Anterior cingulate cortex (tissue), 58 donors: ENCODE measurements around the gene LIPK.
A peak's percentile ranks its signal among the peaks of the same experiment; 100 is the strongest.

Source experiments
- DNase-seq, 58 donors: peaks; one replicate each; lab custom pipeline; 2025; lab: John Stamatoyannopoulos, UW

Gene LIPK

DNA sequence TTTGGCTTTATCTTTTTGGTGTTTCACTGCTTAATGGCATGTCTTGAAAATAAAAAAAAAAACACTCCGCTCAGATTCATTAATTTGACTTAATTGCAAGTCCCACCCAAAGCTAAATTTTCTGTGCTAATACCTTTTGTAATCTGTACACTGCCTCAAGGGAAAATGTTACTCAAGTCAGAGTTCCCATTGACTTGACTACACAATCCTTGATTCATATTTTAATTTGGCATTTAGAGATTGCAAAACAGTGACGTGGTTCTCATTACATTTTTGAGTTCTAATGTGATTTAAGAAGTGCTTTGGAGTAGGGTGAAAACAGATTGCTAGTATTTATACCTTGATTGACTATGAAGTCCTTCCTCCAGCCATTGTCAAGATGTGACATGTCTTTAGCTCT is 75.2 kb downstream of the LIPK start:
- DNase-seq, result no peak

DNA sequence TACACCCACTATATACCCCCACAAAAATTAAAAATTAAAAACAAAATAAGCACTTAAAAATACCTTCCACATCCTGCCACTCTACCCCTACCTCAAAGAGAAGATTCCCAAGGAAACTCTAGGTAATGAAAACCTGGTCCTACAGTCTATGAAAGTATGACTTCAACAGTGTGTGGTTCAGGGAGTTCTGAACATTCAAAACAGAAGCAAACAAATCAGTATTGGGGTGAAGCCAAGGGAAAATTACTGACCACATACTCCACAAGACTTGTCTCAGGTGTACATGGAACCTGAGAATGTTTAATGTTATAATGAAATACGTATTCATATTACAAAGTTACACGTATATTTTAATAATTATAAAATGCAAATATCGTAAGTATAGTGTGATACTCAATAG is 76.2 kb downstream of the LIPK start:
- DNase-seq, result no peak

DNA sequence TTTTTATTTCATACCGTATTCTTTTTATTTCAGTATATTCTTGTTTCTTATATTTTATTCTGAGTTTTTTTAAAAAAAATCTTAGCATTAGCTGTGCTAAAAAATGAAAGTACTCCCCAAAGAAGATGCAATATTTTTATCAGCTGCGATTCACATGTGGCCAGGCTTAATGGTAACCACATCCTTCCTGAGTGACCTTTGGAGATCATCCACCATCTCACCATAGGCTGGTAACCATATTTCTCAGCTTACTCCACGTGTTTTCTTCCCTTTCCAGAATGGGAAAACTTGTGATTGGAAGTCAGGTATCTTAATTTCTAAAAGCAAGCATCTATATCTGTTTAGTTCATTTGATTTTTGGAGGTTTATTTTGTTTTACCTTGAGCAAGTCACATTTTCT is 77.7 kb downstream of the LIPK start:
- no peak for DNase-seq

DNA sequence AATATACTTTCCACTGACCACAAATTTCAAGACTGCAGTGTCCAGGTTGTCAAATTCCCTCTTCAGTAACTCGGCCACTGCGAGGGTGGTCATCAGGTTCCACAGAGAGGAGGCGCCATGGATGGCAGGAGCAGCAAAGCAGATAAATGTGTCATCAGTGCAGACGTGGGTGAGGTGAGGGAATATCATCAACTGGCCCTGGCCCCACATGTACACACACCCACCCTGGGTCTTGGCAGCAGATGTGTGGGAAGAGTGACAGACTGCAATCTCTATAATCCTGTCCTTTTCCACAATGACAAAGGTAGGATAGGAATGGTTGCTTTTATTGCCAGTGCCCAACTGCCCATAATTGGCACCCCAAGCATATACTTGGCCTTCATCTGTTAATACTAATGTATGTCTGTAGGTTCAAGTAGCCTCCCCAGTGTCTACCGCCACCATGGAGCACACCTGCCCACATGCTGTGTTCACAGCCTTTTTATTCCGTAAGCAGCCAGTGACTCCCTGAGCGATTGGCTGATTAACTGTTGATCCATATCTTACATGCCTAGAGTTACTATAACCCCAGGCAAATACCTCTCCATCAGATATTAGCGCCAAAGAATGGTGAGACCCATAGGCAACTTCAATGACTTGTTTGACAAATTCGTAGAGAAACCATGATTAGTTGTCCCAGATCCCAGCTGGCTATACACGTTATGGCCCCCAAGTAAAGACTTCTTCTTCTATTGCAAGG is 80.2 kb downstream of the LIPK start:
- no peak for DNase-seq

DNA sequence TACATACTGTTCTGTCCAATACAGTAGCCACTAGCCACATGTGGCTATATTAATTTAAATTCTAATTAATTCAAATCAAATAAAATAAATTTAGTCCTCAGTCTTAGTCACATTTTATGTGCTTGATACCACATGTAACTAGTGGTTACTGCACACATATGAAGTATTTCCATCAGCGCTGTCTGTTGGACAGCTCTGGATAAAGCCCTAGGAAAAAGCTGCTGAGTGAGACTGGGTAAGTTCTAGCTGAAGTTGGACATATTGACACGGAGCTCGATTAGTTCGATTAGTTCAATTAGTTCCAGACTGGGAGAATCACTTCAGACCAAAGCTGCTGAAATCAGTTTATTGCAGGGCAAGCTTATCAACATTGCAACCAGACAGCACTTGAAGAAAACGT is 81.4 kb downstream of the LIPK start:
- DNase-seq, result no peak

DNA sequence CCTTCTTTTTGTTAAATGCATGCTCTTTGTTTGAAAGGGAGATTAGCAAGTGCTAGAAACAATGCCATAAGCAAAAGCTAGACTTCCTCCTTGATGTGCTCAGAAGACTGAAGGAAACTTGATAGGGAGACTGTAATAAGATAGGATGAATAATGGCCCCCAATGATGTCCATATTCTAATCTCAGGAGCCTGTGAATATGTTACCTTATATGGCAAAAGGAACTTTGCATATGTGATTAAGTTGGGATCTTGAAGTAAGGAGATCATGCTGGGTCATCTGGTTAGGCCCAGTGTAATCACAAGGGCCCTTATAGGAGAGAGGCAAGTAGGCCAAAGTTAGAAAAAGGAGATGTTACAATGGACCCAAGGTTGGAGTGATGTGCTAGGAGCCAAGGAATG is 82.9 kb downstream of the LIPK start:
- DNase-seq, result no peak

DNA sequence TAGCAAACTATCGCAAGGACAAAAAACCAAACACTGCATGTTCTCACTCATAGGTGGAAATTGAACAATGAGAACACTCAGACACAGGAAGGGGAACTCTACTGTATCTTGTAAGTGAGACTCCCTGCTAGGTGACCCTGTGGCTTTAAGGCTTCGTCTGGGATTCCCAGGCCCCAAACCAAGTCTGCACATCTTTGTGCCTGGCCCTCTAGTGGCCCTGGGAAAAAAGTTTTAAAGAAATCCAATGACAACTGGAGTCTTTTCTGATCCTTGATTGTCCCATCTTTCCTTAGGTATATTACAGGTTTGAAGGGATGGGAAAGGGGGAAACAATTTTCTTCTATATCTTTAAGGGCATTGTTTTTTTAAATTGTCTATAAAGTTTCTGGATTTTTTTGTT is 85.9 kb downstream of the LIPK start:
- DNase-seq, result no peak

DNA sequence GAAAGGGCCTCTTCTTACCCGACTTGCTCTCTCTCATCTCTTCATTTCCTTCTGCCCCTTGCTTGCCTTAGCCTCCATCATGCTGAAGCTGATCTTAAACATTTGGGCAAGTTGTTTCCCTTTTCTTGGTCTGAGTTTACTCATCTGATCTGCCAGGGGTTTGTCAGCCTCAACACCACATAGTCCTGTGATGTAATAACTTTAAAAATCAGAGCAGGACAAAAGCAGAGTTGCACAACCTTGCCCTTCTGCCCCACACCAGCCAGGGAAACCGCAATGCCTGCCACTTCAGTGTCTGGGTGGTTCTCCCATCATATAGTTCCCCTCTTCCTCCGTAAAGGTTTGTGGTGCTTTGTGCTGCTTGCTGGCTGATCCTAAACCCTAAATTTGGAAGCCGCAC is 86.6 kb downstream of the LIPK start:
- peak in 27 of 58 donors; percentile 0 to 35 (median 6) for DNase-seq

DNA sequence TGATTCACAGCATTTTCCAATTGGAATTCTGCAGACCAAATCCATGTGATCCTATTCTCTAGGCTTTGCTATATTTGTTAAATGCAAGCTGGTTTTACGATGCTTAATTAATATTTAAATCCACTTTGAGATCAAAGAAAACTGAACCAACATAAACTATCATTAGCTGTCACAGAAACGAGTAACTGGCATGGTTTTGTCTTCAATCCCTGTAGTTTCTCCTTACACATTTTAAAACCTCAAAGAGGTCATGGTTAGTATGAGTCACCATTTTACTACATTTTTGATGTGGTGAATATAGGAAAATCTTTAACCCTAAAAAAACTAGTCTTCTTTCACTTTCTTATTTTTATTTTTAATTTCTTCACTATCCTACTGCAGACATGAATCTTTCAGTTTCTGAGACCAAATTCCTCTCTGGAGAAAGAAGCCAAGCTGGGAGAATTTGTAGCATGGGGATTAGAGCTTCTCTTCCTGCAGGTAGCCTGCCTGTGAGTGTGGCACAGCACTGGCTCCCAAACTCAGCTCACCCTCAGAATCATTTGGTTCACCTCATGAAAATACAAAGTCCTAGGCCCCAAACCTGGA is 87.8 kb downstream of the LIPK start:
- no peak for DNase-seq

DNA sequence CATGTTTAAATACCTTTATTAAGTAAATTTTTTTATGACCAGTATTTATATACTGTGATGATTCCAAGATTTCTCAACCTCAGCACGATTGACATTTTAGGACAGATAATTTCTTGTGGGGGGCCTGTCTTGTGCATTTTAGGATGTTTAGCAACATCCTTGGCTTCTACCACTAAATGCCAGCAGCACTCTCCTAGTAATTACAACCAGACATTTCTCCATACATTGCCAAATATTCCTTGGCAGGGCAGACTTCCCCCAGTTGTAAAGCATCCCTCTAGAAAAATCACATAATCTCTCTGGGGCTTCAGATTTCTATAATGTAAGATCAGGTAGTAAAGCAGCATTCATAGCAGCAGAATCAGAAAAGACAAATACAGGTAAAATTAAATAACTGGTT is 88.7 kb downstream of the LIPK start:
- DNase-seq, result no peak

DNA sequence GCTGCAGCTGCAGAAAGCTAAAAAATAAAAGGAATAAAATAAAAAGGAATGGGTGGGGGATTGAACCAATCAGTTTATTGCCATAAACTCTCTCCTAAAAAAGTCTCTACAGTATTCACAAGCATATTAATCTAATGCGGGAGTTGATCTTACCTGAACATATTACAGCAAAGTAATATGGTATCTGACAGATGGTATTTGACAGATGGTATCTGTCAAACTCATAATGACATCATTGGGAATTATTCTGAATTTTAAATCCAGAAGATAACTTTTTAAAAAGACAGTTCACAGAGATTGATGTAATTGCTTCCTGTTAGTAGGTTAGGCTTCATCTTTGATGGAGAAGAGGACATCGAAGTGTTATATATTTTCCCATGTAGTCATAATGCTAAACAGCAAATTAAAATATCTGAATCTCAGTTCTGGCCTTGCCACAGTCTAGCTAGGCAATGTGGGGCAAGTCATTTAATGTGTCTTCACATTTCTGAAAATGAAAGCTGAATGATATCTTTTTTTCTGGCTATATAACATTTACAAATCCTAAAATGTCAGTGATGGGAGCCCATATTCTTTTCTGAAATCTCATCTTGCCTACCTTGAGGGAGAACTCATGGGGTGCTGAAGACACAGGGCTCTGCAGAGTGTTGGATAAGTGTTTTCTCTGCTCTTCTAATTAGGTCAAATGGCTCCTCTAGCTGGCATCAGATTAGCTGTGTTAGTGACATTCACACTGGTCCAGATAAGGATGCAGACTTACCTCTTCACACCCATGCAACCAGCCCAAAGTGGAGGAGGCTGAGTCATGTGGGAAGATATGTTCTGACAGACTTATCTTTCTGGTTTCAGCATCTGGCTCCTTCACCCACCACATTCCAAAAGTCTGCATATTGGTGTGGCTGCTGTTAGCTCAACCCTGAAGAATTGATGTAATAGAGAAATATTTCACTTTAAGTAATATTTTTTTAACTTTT is 94.4 kb downstream of the LIPK start:
- no peak for DNase-seq
